ENCODE data around the gene SNAP25.

GRCh38 chr20:10221021-10221420 is 2.4 kb downstream of the SNAP25 start:
- no peak for TF ChIP-seq POLR2AphosphoS5 (IDR thresholded peaks at IDR 0.05)
- TF ChIP-seq CTCF (IDR thresholded peaks at IDR 0.05) = no peak
